A673 (cell line): ENCODE results near the gene ADA. TPM values are rescaled to one million over a fixed set of nuclear protein-coding genes. Genes with fewer than 3 reads are reported as not detected.

Experiments used
- BruUV-seq: library from RNA; stranded (reverse); fragments of 400-500 nt; replicated peaks from 2 replicates; lab custom pipeline; 2021; lab: Mats Ljungman, UMichigan
- CTCF ChIA-PET: fragments of 300-600 bp; sonication (Branson Sonifier 250); formaldehyde crosslinking; loops from one replicate; lab custom pipeline; 2022; ENCODE audit warnings: antibody characterized with exemption; lab: Charles Lee
- POLR2A ChIA-PET: fragments of 300-600 bp; sonication (Branson Sonifier 250); formaldehyde crosslinking; loops from one replicate; lab custom pipeline; 2022; ENCODE audit warnings: antibody characterized with exemption; ENCODE audit not compliant: low non-redundant PET; lab: Charles Lee
- DNase-seq: peaks from one replicate; pipeline ENCODE4 v3.0.0-alpha.2; 2015; ENCODE audit warnings: low spot score
- H3K27ac ChIP-seq: fragments of 200-600 bp; sonication (generic); 2 replicates; pipeline ENCODE4 v1.5.1; 2016; ENCODE audit warnings: mixed run types, low read depth, mild to moderate bottlenecking, mixed read lengths, antibody characterized with exemption, low read length; ENCODE audit not compliant: poor library complexity, severe bottlenecking
- H3K27me3 ChIP-seq: fragments of 200-600 bp; sonication (generic); replicated peaks from 2 replicates; pipeline ENCODE4 v1.6.1; 2017; ENCODE audit warnings: mixed run types, low read depth, mild to moderate bottlenecking, mixed read lengths, antibody characterized with exemption, low read length; ENCODE audit not compliant: insufficient read depth, poor library complexity
- H3K36me3 ChIP-seq: fragments of 200-600 bp; sonication (generic); 2 replicates; pipeline ENCODE4 v1.6.1; 2016; ENCODE audit warnings: mixed run types, mild to moderate bottlenecking, mixed read lengths, antibody characterized with exemption, low read length; ENCODE audit not compliant: insufficient read depth, poor library complexity, severe bottlenecking
- H3K4me1 ChIP-seq: fragments of 200-600 bp; sonication (generic); 2 replicates; pipeline ENCODE4 v1.6.1; 2017; ENCODE audit warnings: mixed run types, mild to moderate bottlenecking, mixed read lengths, antibody characterized with exemption, low read length; ENCODE audit not compliant: insufficient read depth, poor library complexity, severe bottlenecking
- H3K4me3 ChIP-seq: fragments of 200-600 bp; sonication (generic); 2 replicates; pipeline ENCODE4 v1.5.1; 2016; ENCODE audit warnings: low read depth, mixed run types, mild to moderate bottlenecking, mixed read lengths, low read length; ENCODE audit not compliant: poor library complexity, severe bottlenecking
- H3K9me3 ChIP-seq: fragments of 200-600 bp; sonication (generic); 2 replicates; pipeline ENCODE4 v1.6.1; 2016; ENCODE audit warnings: mixed run types, low read depth, mild to moderate bottlenecking, mixed read lengths, antibody characterized with exemption, low read length; ENCODE audit not compliant: poor library complexity, severe bottlenecking
- CTCF ChIP-seq: fragments of 300-800, 200-600 bp; sonication (generic); conservative IDR thresholded peaks from 2 replicates; pipeline ENCODE4 v1.5.1; 2017; ENCODE audit warnings: low read depth, mild to moderate bottlenecking, antibody characterized with exemption, low read length, moderate library complexity, mixed read lengths
- EZH2 ChIP-seq: fragments of 200-600 bp; sonication (generic); IDR thresholded peaks from 2 replicates; pipeline ENCODE4 v1.6.1; 2017; ENCODE audit warnings: borderline replicate concordance, low read depth, mild to moderate bottlenecking, mixed read lengths, antibody characterized with exemption, low read length; ENCODE audit not compliant: poor library complexity, severe bottlenecking
- intact Hi-C: fragments of 100-400 bp; cut with micrococcal nuclease; formaldehyde crosslinking; loops from one replicate; pipeline ENCODE4 v1.10.0; 2022; ENCODE audit not compliant: unreplicated experiment
- total RNA-seq: library from RNA; stranded (reverse); gene quantifications from 2 replicates; pipeline ENCODE4 v1.2.3, GENCODE V29; 2021

Gene ADA
- total RNA-seq, 1 experiment from 2014 or later, result 19.3 TPM

DNA sequence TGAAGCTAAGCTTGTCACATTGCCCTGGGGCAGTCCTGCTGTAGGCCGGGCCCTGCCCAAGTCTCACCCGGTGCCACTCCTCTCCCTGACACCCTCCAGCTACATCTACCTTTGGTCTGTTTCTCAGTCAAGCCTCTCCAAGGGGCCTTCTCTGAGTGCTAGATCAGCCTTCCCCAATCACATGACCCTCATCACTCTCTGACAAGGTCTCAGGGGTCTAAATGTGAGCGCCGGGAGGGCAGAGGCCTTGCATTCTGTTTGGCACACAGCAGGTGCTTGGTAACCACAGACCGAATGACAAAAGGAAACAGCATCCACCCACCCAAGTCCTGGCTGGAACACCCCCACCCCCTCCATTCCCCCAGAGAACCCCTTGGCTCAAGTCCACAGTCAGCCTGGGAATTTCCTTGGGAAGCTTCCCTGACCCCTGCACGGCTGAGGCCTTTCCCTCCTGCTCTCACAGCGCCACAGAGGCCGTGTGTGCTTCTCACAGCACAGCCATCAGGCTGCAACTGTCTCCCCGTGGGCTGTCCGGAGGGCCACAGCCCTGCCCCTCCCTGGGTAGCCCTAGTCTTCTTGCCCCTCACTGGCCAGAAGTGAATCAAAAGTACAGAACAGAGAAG is 36.2 kb downstream of the ADA start:
- H3K4me1 ChIP-seq, result peaks cover 10% of the 10 kb centered on the region
- BruUV-seq, result no TSS peak
- H3K36me3 ChIP-seq, result peaks cover 45% of the 10 kb centered on the region
- no peak for TF ChIP-seq EZH2
- TF ChIP-seq CTCF, result no peak
- H3K27me3 ChIP-seq, result no peaks in the 10 kb centered on the region
- H3K27ac ChIP-seq, result peak overlapping the region; percentile 47
- DNase-seq, result no peak
- no peaks in the 10 kb centered on the region for H3K9me3 ChIP-seq
- intact Hi-C loops, result no loop called here
- POLR2A ChIA-PET, result no interaction called here
- CTCF ChIA-PET, result no interaction called here
- H3K4me3 ChIP-seq, result no peak overlapping the region

GRCh38 chr20:44614525-44614924 is 37.0 kb downstream of the ADA start:
- Histone ChIP-seq H3K9me3 (no peaks in the 10 kb centered on the region), H3K36me3 (peaks cover 38% of the 10 kb centered on the region), H3K4me1 (peaks cover 15% of the 10 kb centered on the region), H3K27me3 (no peaks in the 10 kb centered on the region), H3K4me3 (no peak overlapping the region), H3K27ac (no peak overlapping the region)
- CTCF ChIA-PET, result no interaction called here
- no TSS peak for BruUV-seq
- TF ChIP-seq CTCF (no peak), EZH2 (no peak)
- POLR2A ChIA-PET, result no interaction called here
- intact Hi-C loops, result loop anchor here (5.0 kb wide), 1 partner anchor 147 kb away; no protein-coding TSS in a partner anchor
- DNase-seq, result no peak

- no TSS peak for BruUV-seq
- H3K9me3 ChIP-seq, result no peaks in the 10 kb centered on the region
- no peak overlapping the region for H3K4me3 ChIP-seq
- intact Hi-C loops, result loop anchor here (5.0 kb wide), 1 partner anchor 146 kb away; no protein-coding TSS in a partner anchor
- ChIA-PET CTCF (no interaction called here), POLR2A (no interaction called here)
- H3K4me1 ChIP-seq, result peaks cover 15% of the 10 kb centered on the region
- no peaks in the 10 kb centered on the region for H3K27me3 ChIP-seq
- TF ChIP-seq CTCF, result no peak
- no peak for TF ChIP-seq EZH2
- peaks cover 30% of the 10 kb centered on the region for H3K36me3 ChIP-seq
- DNase-seq, result no peak
- H3K27ac ChIP-seq, result no peak overlapping the region
These were observed 37.9 kb downstream of the ADA start for GRCh38 chr20:44613575-44613974.
